AG10803 (cell line): ENCODE data around the gene CADM1.

Experiments used
- DNase-seq: peaks from one replicate; pipeline ENCODE4 v3.0.0; 2010; ENCODE audit warnings: low read depth
- H3K4me3 ChIP-seq: 2 replicates; pipeline ENCODE4 v1.5.1; 2011; ENCODE audit warnings: mild to moderate bottlenecking, low read length, control low read depth
- TF ChIP-seq, protein P1 (sequence below): conservative IDR thresholded peaks from 2 replicates; pipeline ENCODE4 v1.5.1; 2011; ENCODE audit warnings: mild to moderate bottlenecking, low read length, control low read depth, inconsistent platforms

Gene CADM1

DNA sequence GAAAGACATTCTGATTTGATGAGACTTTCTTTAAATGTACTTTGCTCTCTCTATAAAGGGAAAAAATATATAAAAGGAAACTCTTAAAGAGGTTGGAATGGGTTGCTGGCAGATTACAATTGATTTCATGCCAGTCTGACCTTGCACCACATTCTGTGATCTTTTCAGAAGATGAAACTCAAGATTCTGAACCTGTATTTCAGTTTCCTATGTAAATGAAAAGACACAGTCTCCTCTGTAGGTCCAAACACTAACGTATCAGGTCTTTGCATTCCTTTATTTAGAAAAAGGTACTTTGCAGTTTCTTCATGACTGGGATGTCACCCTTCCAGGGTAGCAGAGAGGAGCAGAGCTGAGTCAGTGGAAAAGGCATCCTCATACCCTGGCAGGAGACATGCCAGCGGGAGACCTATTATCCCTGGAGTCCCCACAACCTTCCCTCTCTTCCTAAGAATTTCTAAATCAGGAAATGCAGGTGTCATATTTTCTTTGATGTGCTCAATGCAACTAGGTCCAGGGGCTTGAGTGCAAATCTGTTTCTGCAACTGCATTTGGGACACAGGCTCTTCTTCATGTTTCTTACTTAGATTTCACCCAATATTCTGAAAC, 282.6 kb downstream of the CADM1 start:
- H3K4me3 ChIP-seq = no peak overlapping the region
- no peak for DNase-seq
- TF ChIP-seq, protein P1, sequence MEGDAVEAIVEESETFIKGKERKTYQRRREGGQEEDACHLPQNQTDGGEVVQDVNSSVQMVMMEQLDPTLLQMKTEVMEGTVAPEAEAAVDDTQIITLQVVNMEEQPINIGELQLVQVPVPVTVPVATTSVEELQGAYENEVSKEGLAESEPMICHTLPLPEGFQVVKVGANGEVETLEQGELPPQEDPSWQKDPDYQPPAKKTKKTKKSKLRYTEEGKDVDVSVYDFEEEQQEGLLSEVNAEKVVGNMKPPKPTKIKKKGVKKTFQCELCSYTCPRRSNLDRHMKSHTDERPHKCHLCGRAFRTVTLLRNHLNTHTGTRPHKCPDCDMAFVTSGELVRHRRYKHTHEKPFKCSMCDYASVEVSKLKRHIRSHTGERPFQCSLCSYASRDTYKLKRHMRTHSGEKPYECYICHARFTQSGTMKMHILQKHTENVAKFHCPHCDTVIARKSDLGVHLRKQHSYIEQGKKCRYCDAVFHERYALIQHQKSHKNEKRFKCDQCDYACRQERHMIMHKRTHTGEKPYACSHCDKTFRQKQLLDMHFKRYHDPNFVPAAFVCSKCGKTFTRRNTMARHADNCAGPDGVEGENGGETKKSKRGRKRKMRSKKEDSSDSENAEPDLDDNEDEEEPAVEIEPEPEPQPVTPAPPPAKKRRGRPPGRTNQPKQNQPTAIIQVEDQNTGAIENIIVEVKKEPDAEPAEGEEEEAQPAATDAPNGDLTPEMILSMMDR = no peak

DNA sequence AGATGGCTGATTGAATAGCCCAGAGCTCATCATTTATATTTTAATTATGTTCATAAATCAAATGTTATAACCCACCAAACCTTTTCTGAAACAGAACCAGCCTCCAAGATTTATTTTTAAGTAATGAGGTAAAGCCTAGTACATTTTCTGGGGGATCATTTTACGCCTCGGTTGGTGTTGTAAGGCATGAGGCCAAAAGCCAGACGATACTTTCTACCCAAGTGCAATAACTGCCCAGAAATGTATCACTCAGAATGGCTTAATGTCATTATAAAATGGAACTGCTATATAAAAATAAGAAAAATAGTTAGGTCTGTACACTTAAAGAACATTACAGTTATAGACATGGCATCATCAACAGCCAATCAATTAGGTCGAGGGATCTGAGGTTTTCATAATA, 283.3 kb downstream of the CADM1 start:
- H3K4me3 ChIP-seq = no peak overlapping the region
- no peak for DNase-seq
- TF ChIP-seq, protein P1 = no peak

DNA sequence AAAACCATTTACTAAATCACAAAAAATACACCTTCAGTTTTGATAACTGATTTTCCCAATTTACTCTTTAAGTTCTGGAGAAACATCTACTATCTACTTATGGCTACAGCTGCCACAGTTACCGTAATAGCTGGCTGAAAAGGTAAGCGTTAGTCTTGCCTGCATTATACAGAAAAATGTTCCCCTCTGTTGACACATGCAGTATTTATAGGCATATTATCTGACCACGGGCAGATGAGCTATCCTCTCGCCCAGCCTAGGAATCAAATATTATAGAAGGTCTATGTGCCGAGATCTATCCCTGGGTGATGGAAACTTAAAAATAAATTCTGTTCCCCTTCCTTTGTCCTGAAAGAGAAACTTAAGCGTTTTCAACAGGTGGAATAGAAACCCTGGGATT, 283.8 kb downstream of the CADM1 start:
- DNase-seq = no peak
- TF ChIP-seq, protein P1 = no peak
- H3K4me3 ChIP-seq = no peak overlapping the region

DNA sequence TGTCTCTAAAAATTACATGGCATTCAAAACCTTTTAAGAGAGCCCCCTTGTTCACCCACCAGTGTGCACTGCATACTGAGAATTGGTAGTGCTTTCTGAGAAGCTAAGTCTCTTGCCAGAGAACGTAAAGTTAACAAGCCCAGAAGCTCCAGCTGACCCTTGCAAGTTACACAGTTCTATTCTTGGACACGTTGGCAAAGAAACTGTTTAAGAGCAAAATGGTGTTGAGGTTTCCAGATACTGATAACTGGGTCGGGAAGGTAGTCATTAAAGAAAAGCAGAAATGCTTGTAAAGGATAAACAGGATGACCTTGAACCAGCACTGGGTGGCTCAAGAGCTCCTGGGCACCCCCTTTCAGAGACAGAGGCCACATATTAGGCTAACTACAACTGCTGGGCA, 284.8 kb downstream of the CADM1 start:
- TF ChIP-seq, protein P1 = no peak
- DNase-seq = no peak
- H3K4me3 ChIP-seq = no peak overlapping the region

DNA sequence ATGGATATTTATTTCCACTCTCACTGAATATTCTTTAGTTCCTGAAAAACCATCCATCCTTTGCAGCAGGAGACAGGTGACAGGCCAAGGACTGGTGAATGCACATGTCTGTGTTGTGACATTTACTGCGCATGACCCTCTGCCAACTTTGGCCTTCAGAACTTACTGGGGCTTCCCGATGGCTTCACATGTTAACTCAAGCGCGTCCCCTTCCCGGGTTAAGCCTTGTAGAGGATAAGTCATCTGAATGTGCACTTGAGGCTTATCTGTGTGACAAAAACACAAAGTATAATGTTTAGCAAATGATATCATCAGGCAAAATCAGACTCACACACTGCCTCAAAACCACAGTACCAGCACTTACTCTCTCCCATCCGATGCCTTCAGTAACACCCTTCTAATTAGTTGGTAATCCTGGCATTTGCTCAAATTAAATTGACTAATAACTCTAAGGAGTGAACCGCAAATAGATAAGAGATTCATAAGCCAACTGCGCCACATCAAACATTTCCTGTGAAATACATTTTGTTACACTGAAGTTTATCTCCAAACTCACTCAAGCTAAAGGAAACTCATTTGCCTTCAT, 286.4 kb downstream of the CADM1 start:
- no peak for DNase-seq
- TF ChIP-seq, protein P1 = no peak
- H3K4me3 ChIP-seq = no peak overlapping the region

GRCh38 chr11:115215694-115216617, 288.3 kb downstream of the CADM1 start:
- TF ChIP-seq, protein P1 = peak; percentile 34
- DNase-seq = no peak
- no peak overlapping the region for H3K4me3 ChIP-seq
